Measurements from ENCODE around the gene TMEM74B.

Gene TMEM74B

GRCh38 chr20:1134355-1134754 is 50.4 kb downstream of the TMEM74B start:
- H3K4me3 ChIP-seq (ENCODE audit: control insufficient read depth, low read depth, low read length): no peak overlapping the region
- no peak for TF ChIP-seq CTCF (conservative IDR thresholded peaks at IDR 0.05; ENCODE audit: control insufficient read depth, insufficient read depth, low read depth, low read length)
- DNase-seq (ENCODE audit: low read depth): no peak

- no peak for DNase-seq (ENCODE audit: low read depth)
- no peak for TF ChIP-seq CTCF (conservative IDR thresholded peaks at IDR 0.05; ENCODE audit: control insufficient read depth, insufficient read depth, low read depth, low read length)
- H3K4me3 ChIP-seq (ENCODE audit: control insufficient read depth, low read depth, low read length): no peak overlapping the region
Observed at GRCh38 chr20:1131354-1131753, 53.4 kb downstream of the TMEM74B start.

- no peak overlapping the region for H3K4me3 ChIP-seq (ENCODE audit: control insufficient read depth, low read depth, low read length)
- no peak for DNase-seq (ENCODE audit: low read depth)
- TF ChIP-seq CTCF (conservative IDR thresholded peaks at IDR 0.05; ENCODE audit: control insufficient read depth, insufficient read depth, low read depth, low read length): no peak
Observed at GRCh38 chr20:1130847-1131246, 53.9 kb downstream of the TMEM74B start.
